HCT116 (cell line): ENCODE data around the gene PLEK. TPM values are rescaled to one million over a fixed set of nuclear protein-coding genes. Genes with fewer than 3 reads are reported as not detected.

Experiments used
- ATAC-seq: fragments of 200-7000 bp; cut with Tn5 transposase; 2 replicates; pipeline ENCODE4 v1.9.1; 2020; ENCODE audit warnings: mild to moderate bottlenecking, moderate library complexity
- Bru-seq: library from RNA; stranded (reverse); fragments of 400-500 nt; gene quantifications from one replicate; lab custom pipeline; 2021; lab: Mats Ljungman, UMichigan
- BruChase-seq, 2 experiments: library from RNA; stranded (reverse); fragments of 400-500 nt; gene quantifications; one replicate each; lab custom pipeline; 2021; lab: Mats Ljungman, UMichigan
- BruUV-seq: library from RNA; stranded (reverse); fragments of 400-500 nt; replicated peaks from 2 replicates; lab custom pipeline; 2021; lab: Mats Ljungman, UMichigan
- CTCF ChIA-PET: fragments of 300-600 bp; sonication (Branson Sonifier 250); formaldehyde crosslinking; loops from one replicate; lab custom pipeline; 2021; ENCODE audit warnings: antibody characterized with exemption; lab: Charles Lee
- POLR2A ChIA-PET: fragments of 300-600, 350-600 bp; sonication (Branson Sonifier 250); formaldehyde crosslinking; loops from one replicate; lab custom pipeline; 2021; ENCODE audit warnings: antibody characterized with exemption; lab: Charles Lee
- RAD21 ChIA-PET, 2 experiments: fragments of 300-600 bp; sonication (Branson Sonifier 250); formaldehyde crosslinking; loops; one replicate each; lab custom pipeline; 2023; ENCODE audit warnings: low total read pairs in 2 of 2; ENCODE audit not compliant: uncharacterized antibody in 2 of 2, unreplicated experiment in 2 of 2, low non-redundant PET in 1 of 2; lab: Charles Lee
- DNase-seq: peaks from one replicate; pipeline ENCODE4 v3.0.0-alpha.2; 2010; ENCODE audit warnings: low read depth, low spot score
- H2AFZ ChIP-seq: fragments of 200-600 bp; shearing (Covaris generic), sonication (generic); 2 replicates; pipeline ENCODE4 v1.6.1; 2017; ENCODE audit warnings: low read depth, mixed run types, mixed read lengths, antibody characterized with exemption, low read length; ENCODE audit not compliant: poor library complexity, severe bottlenecking
- H3K27ac ChIP-seq: 2 replicates; pipeline ENCODE4 v1.5.1; 2012; ENCODE audit warnings: low read depth, low read length
- H3K27me3 ChIP-seq: fragments of 200-600 bp; sonication (generic); 2 replicates; pipeline ENCODE4 v1.6.1; 2016; ENCODE audit warnings: mixed run types, low read length, mixed read lengths; ENCODE audit not compliant: insufficient read depth
- H3K36me3 ChIP-seq, 2 experiments: fragments of 200-500 bp in 1 of 2; fragments of 200-600 bp in 1 of 2; sonication (Bioruptor generic) in 1 of 2; sonication (generic) in 1 of 2; 2 replicates each; pipeline versions ENCODE4 v1.5.1 to v1.6.1; 2014 to 2016; ENCODE audit warnings: low read length in 2 of 2, inconsistent platforms in 1 of 2, mixed read lengths in 1 of 2, mixed run types in 1 of 2; ENCODE audit not compliant: insufficient read depth in 2 of 2, control insufficient read depth in 1 of 2
- H3K4me1 ChIP-seq, 2 experiments: fragments of 200-600 bp in 1 of 2; sonication (generic) in 1 of 2; 2 replicates each; pipeline versions ENCODE4 v1.5.1 to v1.6.1; 2012 to 2017; ENCODE audit warnings: low read length in 2 of 2, inconsistent platforms in 1 of 2, mild to moderate bottlenecking in 1 of 2, mixed read lengths in 1 of 2, mixed run types in 1 of 2, moderate library complexity in 1 of 2; ENCODE audit not compliant: insufficient read depth in 2 of 2, control insufficient read depth in 1 of 2
- H3K4me2 ChIP-seq: fragments of 200-600 bp; sonication (generic); 2 replicates; pipeline ENCODE4 v1.6.1; 2017; ENCODE audit warnings: mixed run types, low read length, mixed read lengths
- H3K4me3 ChIP-seq, 2 experiments: fragments of 200-600 bp in 1 of 2; sonication (generic) in 1 of 2; replicated peaks in 1 of 2; 2 replicates each; pipeline ENCODE4 v1.5.1; 2011 to 2016; ENCODE audit warnings: low read length in 2 of 2, control low read depth in 1 of 2, low read depth in 1 of 2, mild to moderate bottlenecking in 1 of 2, mixed read lengths in 1 of 2, mixed run types in 1 of 2
- H3K79me2 ChIP-seq: fragments of 200-600 bp; sonication (generic); 2 replicates; pipeline ENCODE4 v1.6.1; 2017; ENCODE audit warnings: mild to moderate bottlenecking, mixed run types, low read length, moderate library complexity, mixed read lengths; ENCODE audit not compliant: insufficient read depth
- H3K9ac ChIP-seq: fragments of 200-600 bp; sonication (generic); 2 replicates; pipeline ENCODE4 v1.6.1; 2016; ENCODE audit warnings: low read length, mixed read lengths
- H3K9me2 ChIP-seq: fragments of 200-600 bp; sonication (generic), shearing (Covaris generic); 2 replicates; pipeline ENCODE4 v1.6.1; 2017; ENCODE audit warnings: mixed run types, mild to moderate bottlenecking, moderate library complexity; ENCODE audit not compliant: insufficient read depth
- H3K9me3 ChIP-seq, 2 experiments: fragments of 200-500 bp in 1 of 2; fragments of 200-600 bp in 1 of 2; sonication (Bioruptor generic) in 1 of 2; sonication (generic) in 1 of 2; 2 replicates each; pipeline ENCODE4 v1.6.1; 2014 to 2017; ENCODE audit warnings: low read length in 2 of 2, mixed read lengths in 2 of 2, inconsistent platforms in 1 of 2, low read depth in 1 of 2, mild to moderate bottlenecking in 1 of 2, mixed run types in 1 of 2, moderate library complexity in 1 of 2; ENCODE audit not compliant: control insufficient read depth in 1 of 2, insufficient read depth in 1 of 2
- H4K20me1 ChIP-seq: fragments of 200-600 bp; sonication (generic), shearing (Covaris generic); 2 replicates; pipeline ENCODE4 v1.6.1; 2017; ENCODE audit warnings: mixed run types, mild to moderate bottlenecking, moderate library complexity; ENCODE audit not compliant: insufficient read depth
- ATF3 ChIP-seq: IDR thresholded peaks from 2 replicates; pipeline ENCODE4 v1.6.1; 2012
- CBX3 ChIP-seq: IDR thresholded peaks from 2 replicates; pipeline ENCODE4 v1.6.1; 2012; ENCODE audit warnings: low read depth
- CEBPB ChIP-seq: IDR thresholded peaks from 2 replicates; pipeline ENCODE4 v1.6.1; 2012; ENCODE audit warnings: low read depth
- EZH2 ChIP-seq: fragments of 200-600 bp; sonication (generic); IDR thresholded peaks from 2 replicates; pipeline ENCODE4 v1.6.1; 2017; ENCODE audit warnings: antibody characterized with exemption, mixed run types
- JUND ChIP-seq: IDR thresholded peaks from 2 replicates; pipeline ENCODE4 v1.6.1; 2012
- MAX ChIP-seq: IDR thresholded peaks from 2 replicates; pipeline ENCODE4 v1.6.1; 2012
- POLR2AphosphoS5 ChIP-seq: IDR thresholded peaks from 2 replicates; pipeline ENCODE4 v1.6.1; 2011; ENCODE audit warnings: mild to moderate bottlenecking, low read depth, low read length, moderate library complexity
- RAD21 ChIP-seq: IDR thresholded peaks from 2 replicates; pipeline ENCODE4 v1.6.1; 2012; ENCODE audit warnings: low read depth, mild to moderate bottlenecking
- REST ChIP-seq: IDR thresholded peaks from 2 replicates; pipeline ENCODE4 v1.6.1; 2012; ENCODE audit warnings: low read depth
- SIN3A ChIP-seq: IDR thresholded peaks from 2 replicates; pipeline ENCODE4 v1.6.1; 2012; ENCODE audit warnings: low read depth
- SP1 ChIP-seq: IDR thresholded peaks from 2 replicates; pipeline ENCODE4 v1.6.1; 2012; ENCODE audit warnings: low read depth
- SRF ChIP-seq: IDR thresholded peaks from 2 replicates; pipeline ENCODE4 v1.6.1; 2012; ENCODE audit warnings: low read depth
- TCF7L2 ChIP-seq: IDR thresholded peaks from 2 replicates; pipeline ENCODE4 v1.7.0; 2011; ENCODE audit warnings: borderline replicate concordance, inconsistent platforms; ENCODE audit not compliant: insufficient read depth, insufficient read length; ENCODE audit errors: extremely low read depth
- ZBTB33 ChIP-seq: IDR thresholded peaks from 2 replicates; pipeline ENCODE4 v1.6.1; 2011; ENCODE audit warnings: mild to moderate bottlenecking, low read length, moderate library complexity; ENCODE audit not compliant: insufficient replicate concordance; ENCODE audit errors: extremely low read depth
- intact Hi-C: fragments of 100-400 bp; cut with micrococcal nuclease; formaldehyde crosslinking; loops from 2 replicates; pipeline ENCODE4 v1.10.0; 2022
- long read RNA-seq: library from polyadenylated mRNA; unstranded; transcript quantifications from one replicate; pipeline ENCODE4 v2.0.0, GENCODE V29; 2021; ENCODE audit not compliant: unreplicated experiment
- polyA plus RNA-seq: library from polyadenylated mRNA; unstranded; fragments of >200 nt; gene quantifications from 2 replicates; pipeline ENCODE4 v1.2.1, GENCODE V29; 2012; ENCODE audit warnings: missing spikeins
- total RNA-seq: library from RNA; stranded (reverse); gene quantifications from one replicate; pipeline ENCODE4 v1.2.1, GENCODE V29; 2021; ENCODE audit not compliant: unreplicated experiment

PLEK gene
- total RNA-seq: 0.22 TPM
- polyA plus RNA-seq: not detected in 2 replicates
- percentile 7 among the genes with signal in this experiment for Bru-seq, nascent RNA
- BruChase-seq, experiment 1, labeled RNA remaining after a 6-hour chase: percentile 6 among the genes with signal in this experiment
- percentile 5 among the genes with signal in this experiment for BruChase-seq, experiment 2, labeled RNA remaining after a 2-hour chase
- long read RNA-seq: 0 reads

GRCh38 chr2:68365087-68365486, at the start of gene PLEK:
Gene PLEK, plus strand, starts transcription at chr2:68365282. Its CDS starts 70 bp downstream, at chr2:68365352.
- ChIA-PET POLR2A (no interaction called here), RAD21 (no interaction called here), CTCF (no interaction called here)
- no peak for ATAC-seq
- Histone ChIP-seq H3K36me3 (no peaks in the 10 kb centered on the region), H3K27ac (no peak within 1 kb of the TSS), H4K20me1 (no peaks in the 10 kb centered on the region), H3K9ac (no peak within 1 kb of the TSS), H2AFZ (no peak within 1 kb of the TSS), H3K4me2 (no peak within 1 kb of the TSS), H3K4me1 (no peaks in the 10 kb centered on the region), H3K4me3 (no peak within 1 kb of the TSS), H3K9me2 (no peaks in the 10 kb centered on the region), H3K9me3 (no peaks in the 10 kb centered on the region), H3K27me3 (no peaks in the 10 kb centered on the region), H3K79me2 (no peaks in the 10 kb centered on the region)
- BruUV-seq: no TSS peak
- TF ChIP-seq MAX: no peak
- TF ChIP-seq RAD21: no peak
- TF ChIP-seq SRF: no peak
- DNase-seq: no peak
- intact Hi-C loops: no loop called here

GRCh38 chr2:68316111-68316510, 49.0 kb upstream of the PLEK start:
- no peaks in the 10 kb centered on the region for H3K9me3 ChIP-seq
- no peak overlapping the region for H3K9ac ChIP-seq
- no peaks in the 10 kb centered on the region for H3K27me3 ChIP-seq
- no peaks in the 10 kb centered on the region for H3K79me2 ChIP-seq
- no peak for DNase-seq
- ChIA-PET POLR2A (no interaction called here), RAD21 (no interaction called here), CTCF (no interaction called here)
- intact Hi-C loops: no loop called here
- H3K4me3 ChIP-seq: no peak overlapping the region
- ATAC-seq: no peak
- no peak overlapping the region for H3K4me2 ChIP-seq
- H3K4me1 ChIP-seq: no peaks in the 10 kb centered on the region
- H3K9me2 ChIP-seq: no peaks in the 10 kb centered on the region
- no peaks in the 10 kb centered on the region for H4K20me1 ChIP-seq
- no peaks in the 10 kb centered on the region for H3K36me3 ChIP-seq
- H3K27ac ChIP-seq: no peak overlapping the region
- H2AFZ ChIP-seq: no peak overlapping the region
- no peak for TF ChIP-seq CBX3
- no peak for TF ChIP-seq SP1
- no peak for TF ChIP-seq SIN3A
- no peak for TF ChIP-seq EZH2
- no peak for TF ChIP-seq REST
- no peak for TF ChIP-seq CEBPB
- TF ChIP-seq JUND: no peak
- no peak for TF ChIP-seq TCF7L2
- TF ChIP-seq ZBTB33: no peak
- no peak for TF ChIP-seq ATF3
- TF ChIP-seq SRF: no peak
- no peak for TF ChIP-seq RAD21
- no peak for TF ChIP-seq POLR2AphosphoS5
- BruUV-seq: no TSS peak
